GM23338 (cell line): ENCODE results near the gene HAPLN3. TPM values are rescaled to one million over a fixed set of nuclear protein-coding genes. Genes with fewer than 3 reads are reported as not detected.

Experiments used
- ATAC-seq: fragments of 200-7000 bp; cut with Tn5 transposase; 3 replicates; pipeline ENCODE4 v1.9.1; 2020
- DNase-seq: peaks from one replicate; pipeline ENCODE4 v3.0.0-alpha.2; 2015; ENCODE audit warnings: low spot score
- H2AFZ ChIP-seq: fragments of 200-600 bp; sonication (generic); 2 replicates; pipeline ENCODE4 v1.8.0; 2016; ENCODE audit warnings: antibody characterized with exemption, mild to moderate bottlenecking, moderate library complexity
- H3F3A ChIP-seq: fragments of 200-600 bp; sonication (generic); replicated peaks from 2 replicates; pipeline ENCODE4 v1.8.0; 2017; ENCODE audit warnings: antibody characterized with exemption, mixed run types, low read depth
- H3K27ac ChIP-seq: fragments of 200-600 bp; sonication (generic); 2 replicates; pipeline ENCODE4 v1.6.1; 2016; ENCODE audit warnings: low read depth
- H3K27me3 ChIP-seq: fragments of 200-600 bp; sonication (generic); 2 replicates; pipeline ENCODE4 v1.8.0; 2016; ENCODE audit warnings: mild to moderate bottlenecking, mixed run types, moderate library complexity; ENCODE audit not compliant: insufficient read depth
- H3K36me3 ChIP-seq: fragments of 200-600 bp; sonication (generic); 2 replicates; pipeline ENCODE4 v1.8.0; 2016; ENCODE audit warnings: mild to moderate bottlenecking; ENCODE audit not compliant: insufficient read depth
- H3K4me1 ChIP-seq: fragments of 200-600 bp; sonication (generic); 2 replicates; pipeline ENCODE4 v1.8.0; 2016; ENCODE audit warnings: mild to moderate bottlenecking, moderate library complexity; ENCODE audit not compliant: insufficient read depth
- H3K4me2 ChIP-seq: fragments of 200-600 bp; sonication (generic); 2 replicates; pipeline ENCODE4 v1.7.1; 2017; ENCODE audit warnings: mixed run types
- H3K4me3 ChIP-seq: fragments of 200-600 bp; sonication (generic); 2 replicates; pipeline ENCODE4 v1.6.1; 2016; ENCODE audit warnings: mixed run types
- H3K79me2 ChIP-seq: fragments of 200-600 bp; sonication (generic); replicated peaks from 2 replicates; pipeline ENCODE4 v1.8.0; 2017; ENCODE audit warnings: mild to moderate bottlenecking; ENCODE audit not compliant: insufficient read depth
- H3K9me2 ChIP-seq: fragments of 200-600 bp; sonication (generic); 2 replicates; pipeline ENCODE4 v1.8.0; 2017; ENCODE audit not compliant: insufficient read depth
- H4K20me1 ChIP-seq: fragments of 200-600 bp; sonication (generic); replicated peaks from 2 replicates; pipeline ENCODE4 v1.8.0; 2017; ENCODE audit warnings: mild to moderate bottlenecking; ENCODE audit not compliant: insufficient read depth
- H3K27ac Mint-ChIP-seq: 2 replicates; pipeline ENCODE4 v1.8.0; 2020; ENCODE audit warnings: inconsistent platforms, mild to moderate bottlenecking, moderate library complexity, mixed read lengths
- H3K27me3 Mint-ChIP-seq: 3 replicates; pipeline ENCODE4 v1.8.0; 2022; ENCODE audit warnings: low read depth, mild to moderate bottlenecking, moderate library complexity, mixed read lengths, inconsistent platforms; ENCODE audit not compliant: insufficient read depth, poor library complexity
- H3K36me3 Mint-ChIP-seq: 3 replicates; pipeline ENCODE4 v1.8.0; 2021; ENCODE audit warnings: low read depth, mild to moderate bottlenecking, inconsistent platforms, moderate library complexity, mixed read lengths
- H3K4me1 Mint-ChIP-seq: 3 replicates; pipeline ENCODE4 v1.8.0; 2020; ENCODE audit warnings: mild to moderate bottlenecking, inconsistent platforms, mixed read lengths
- H3K4me3 Mint-ChIP-seq: 3 replicates; pipeline ENCODE4 v1.8.0; 2021; ENCODE audit warnings: moderate library complexity, mild to moderate bottlenecking, inconsistent platforms, mixed read lengths
- H3K9me3 Mint-ChIP-seq: 3 replicates; pipeline ENCODE4 v1.8.0; 2020; ENCODE audit warnings: moderate library complexity, mild to moderate bottlenecking, inconsistent platforms, mixed read lengths
- CREB1 ChIP-seq: fragments of 250-450 bp; sonication (Bioruptor Pico); IDR thresholded peaks from 2 replicates; pipeline ENCODE4 v1.5.0; 2020; ENCODE audit warnings: low read depth, mild to moderate bottlenecking, moderate library complexity
- EZH2phosphoT487 ChIP-seq: fragments of 200-600 bp; sonication (generic); IDR thresholded peaks from one replicate; pipeline ENCODE4 v1.8.1; 2018; ENCODE audit warnings: antibody characterized with exemption; ENCODE audit not compliant: unreplicated experiment
- NANOG ChIP-seq: IDR thresholded peaks from 2 replicates; pipeline ENCODE4 v1.6.1; 2016; ENCODE audit warnings: antibody characterized with exemption, borderline replicate concordance
- STAT1 ChIP-seq: IDR thresholded peaks from one replicate; pipeline ENCODE4 v1.6.1; 2016; ENCODE audit warnings: antibody characterized with exemption; ENCODE audit not compliant: unreplicated experiment
- ZNF331 ChIP-seq: fragments of 250-450 bp; sonication (Bioruptor Pico); IDR thresholded peaks from 2 replicates; pipeline ENCODE4 v1.5.0; 2020; ENCODE audit warnings: low read depth, mild to moderate bottlenecking, moderate library complexity
- polyA plus RNA-seq: library from polyadenylated mRNA; unstranded; fragments of >200 nt; fragmentation: Nextera tagmentation; extraction: Ambion mirVana; gene quantifications from 2 replicates; pipeline ENCODE4 v1.2.1, GENCODE V29; 2016
- total RNA-seq: library from RNA; depleted of rRNA; stranded (reverse); fragments of >200 nt; shearing (Covaris generic); gene quantifications from 2 replicates; pipeline ENCODE4 v1.2.3, GENCODE V29; 2014
- TF ChIP-seq, protein P1 (sequence below): fragments of 250-450 bp; sonication (Bioruptor Pico); IDR thresholded peaks from 2 replicates; pipeline ENCODE4 v1.5.0; 2020; ENCODE audit warnings: mild to moderate bottlenecking, moderate library complexity
- TF ChIP-seq, protein P2 (sequence below): IDR thresholded peaks from one replicate; pipeline ENCODE4 v1.6.1; 2018; ENCODE audit warnings: antibody characterized with exemption; ENCODE audit not compliant: unreplicated experiment
- TF ChIP-seq, protein P3 (sequence below), 2 experiments: fragments of 200-600 bp in 1 of 2; sonication (generic) in 1 of 2; conservative IDR thresholded peaks; 2 replicates each; pipeline versions ENCODE4 v1.5.1 to v1.6.1; 2016 to 2017; ENCODE audit warnings: antibody characterized with exemption in 2 of 2, low read depth in 2 of 2, mild to moderate bottlenecking in 2 of 2, moderate library complexity in 1 of 2

Gene HAPLN3
- total and polyA plus RNA-seq, 2 experiments from 2014 or later, result 22.7 to 62.6 TPM

DNA sequence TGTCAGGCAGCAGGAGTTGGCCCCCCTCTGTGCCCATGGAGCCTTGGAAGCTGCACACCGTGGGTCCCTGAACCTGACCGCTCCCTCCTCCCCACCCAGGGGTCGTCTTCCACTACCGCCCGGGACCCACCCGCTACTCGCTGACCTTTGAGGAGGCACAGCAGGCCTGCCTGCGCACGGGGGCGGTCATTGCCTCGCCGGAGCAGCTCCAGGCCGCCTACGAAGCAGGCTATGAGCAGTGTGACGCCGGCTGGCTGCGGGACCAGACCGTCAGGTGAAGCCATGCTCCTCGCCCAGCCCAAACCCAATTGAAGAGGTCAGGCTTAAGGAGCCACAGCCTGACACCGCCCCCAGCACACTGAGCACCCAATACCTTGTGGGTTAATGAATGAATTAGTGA is 48.2 kb downstream of the HAPLN3 start (continued):
- TF ChIP-seq, protein P1, sequence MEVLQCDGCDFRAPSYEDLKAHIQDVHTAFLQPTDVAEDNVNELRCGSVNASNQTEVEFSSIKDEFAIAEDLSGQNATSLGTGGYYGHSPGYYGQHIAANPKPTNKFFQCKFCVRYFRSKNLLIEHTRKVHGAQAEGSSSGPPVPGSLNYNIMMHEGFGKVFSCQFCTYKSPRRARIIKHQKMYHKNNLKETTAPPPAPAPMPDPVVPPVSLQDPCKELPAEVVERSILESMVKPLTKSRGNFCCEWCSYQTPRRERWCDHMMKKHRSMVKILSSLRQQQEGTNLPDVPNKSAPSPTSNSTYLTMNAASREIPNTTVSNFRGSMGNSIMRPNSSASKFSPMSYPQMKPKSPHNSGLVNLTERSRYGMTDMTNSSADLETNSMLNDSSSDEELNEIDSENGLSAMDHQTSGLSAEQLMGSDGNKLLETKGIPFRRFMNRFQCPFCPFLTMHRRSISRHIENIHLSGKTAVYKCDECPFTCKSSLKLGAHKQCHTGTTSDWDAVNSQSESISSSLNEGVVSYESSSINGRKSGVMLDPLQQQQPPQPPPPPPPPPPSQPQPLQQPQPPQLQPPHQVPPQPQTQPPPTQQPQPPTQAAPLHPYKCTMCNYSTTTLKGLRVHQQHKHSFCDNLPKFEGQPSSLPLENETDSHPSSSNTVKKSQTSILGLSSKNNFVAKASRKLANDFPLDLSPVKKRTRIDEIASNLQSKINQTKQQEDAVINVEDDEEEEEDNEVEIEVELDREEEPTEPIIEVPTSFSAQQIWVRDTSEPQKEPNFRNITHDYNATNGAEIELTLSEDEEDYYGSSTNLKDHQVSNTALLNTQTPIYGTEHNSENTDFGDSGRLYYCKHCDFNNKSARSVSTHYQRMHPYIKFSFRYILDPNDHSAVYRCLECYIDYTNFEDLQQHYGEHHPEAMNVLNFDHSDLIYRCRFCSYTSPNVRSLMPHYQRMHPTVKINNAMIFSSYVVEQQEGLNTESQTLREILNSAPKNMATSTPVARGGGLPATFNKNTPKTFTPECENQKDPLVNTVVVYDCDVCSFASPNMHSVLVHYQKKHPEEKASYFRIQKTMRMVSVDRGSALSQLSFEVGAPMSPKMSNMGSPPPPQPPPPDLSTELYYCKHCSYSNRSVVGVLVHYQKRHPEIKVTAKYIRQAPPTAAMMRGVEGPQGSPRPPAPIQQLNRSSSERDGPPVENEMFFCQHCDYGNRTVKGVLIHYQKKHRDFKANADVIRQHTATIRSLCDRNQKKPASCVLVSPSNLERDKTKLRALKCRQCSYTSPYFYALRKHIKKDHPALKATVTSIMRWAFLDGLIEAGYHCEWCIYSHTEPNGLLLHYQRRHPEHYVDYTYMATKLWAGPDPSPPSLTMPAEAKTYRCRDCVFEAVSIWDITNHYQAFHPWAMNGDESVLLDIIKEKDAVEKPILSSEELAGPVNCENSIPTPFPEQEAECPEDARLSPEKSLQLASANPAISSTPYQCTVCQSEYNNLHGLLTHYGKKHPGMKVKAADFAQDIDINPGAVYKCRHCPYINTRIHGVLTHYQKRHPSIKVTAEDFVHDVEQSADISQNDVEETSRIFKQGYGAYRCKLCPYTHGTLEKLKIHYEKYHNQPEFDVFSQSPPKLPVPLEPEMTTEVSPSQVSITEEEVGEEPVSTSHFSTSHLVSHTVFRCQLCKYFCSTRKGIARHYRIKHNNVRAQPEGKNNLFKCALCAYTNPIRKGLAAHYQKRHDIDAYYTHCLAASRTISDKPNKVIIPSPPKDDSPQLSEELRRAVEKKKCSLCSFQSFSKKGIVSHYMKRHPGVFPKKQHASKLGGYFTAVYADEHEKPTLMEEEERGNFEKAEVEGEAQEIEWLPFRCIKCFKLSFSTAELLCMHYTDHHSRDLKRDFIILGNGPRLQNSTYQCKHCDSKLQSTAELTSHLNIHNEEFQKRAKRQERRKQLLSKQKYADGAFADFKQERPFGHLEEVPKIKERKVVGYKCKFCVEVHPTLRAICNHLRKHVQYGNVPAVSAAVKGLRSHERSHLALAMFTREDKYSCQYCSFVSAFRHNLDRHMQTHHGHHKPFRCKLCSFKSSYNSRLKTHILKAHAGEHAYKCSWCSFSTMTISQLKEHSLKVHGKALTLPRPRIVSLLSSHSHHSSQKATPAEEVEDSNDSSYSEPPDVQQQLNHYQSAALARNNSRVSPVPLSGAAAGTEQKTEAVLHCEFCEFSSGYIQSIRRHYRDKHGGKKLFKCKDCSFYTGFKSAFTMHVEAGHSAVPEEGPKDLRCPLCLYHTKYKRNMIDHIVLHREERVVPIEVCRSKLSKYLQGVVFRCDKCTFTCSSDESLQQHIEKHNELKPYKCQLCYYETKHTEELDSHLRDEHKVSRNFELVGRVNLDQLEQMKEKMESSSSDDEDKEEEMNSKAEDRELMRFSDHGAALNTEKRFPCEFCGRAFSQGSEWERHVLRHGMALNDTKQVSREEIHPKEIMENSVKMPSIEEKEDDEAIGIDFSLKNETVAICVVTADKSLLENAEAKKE, result no peak
- TF ChIP-seq, protein P2, sequence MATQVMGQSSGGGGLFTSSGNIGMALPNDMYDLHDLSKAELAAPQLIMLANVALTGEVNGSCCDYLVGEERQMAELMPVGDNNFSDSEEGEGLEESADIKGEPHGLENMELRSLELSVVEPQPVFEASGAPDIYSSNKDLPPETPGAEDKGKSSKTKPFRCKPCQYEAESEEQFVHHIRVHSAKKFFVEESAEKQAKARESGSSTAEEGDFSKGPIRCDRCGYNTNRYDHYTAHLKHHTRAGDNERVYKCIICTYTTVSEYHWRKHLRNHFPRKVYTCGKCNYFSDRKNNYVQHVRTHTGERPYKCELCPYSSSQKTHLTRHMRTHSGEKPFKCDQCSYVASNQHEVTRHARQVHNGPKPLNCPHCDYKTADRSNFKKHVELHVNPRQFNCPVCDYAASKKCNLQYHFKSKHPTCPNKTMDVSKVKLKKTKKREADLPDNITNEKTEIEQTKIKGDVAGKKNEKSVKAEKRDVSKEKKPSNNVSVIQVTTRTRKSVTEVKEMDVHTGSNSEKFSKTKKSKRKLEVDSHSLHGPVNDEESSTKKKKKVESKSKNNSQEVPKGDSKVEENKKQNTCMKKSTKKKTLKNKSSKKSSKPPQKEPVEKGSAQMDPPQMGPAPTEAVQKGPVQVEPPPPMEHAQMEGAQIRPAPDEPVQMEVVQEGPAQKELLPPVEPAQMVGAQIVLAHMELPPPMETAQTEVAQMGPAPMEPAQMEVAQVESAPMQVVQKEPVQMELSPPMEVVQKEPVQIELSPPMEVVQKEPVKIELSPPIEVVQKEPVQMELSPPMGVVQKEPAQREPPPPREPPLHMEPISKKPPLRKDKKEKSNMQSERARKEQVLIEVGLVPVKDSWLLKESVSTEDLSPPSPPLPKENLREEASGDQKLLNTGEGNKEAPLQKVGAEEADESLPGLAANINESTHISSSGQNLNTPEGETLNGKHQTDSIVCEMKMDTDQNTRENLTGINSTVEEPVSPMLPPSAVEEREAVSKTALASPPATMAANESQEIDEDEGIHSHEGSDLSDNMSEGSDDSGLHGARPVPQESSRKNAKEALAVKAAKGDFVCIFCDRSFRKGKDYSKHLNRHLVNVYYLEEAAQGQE, result no peak
- TF ChIP-seq NANOG, result no peak
- no peak for TF ChIP-seq STAT1

DNA sequence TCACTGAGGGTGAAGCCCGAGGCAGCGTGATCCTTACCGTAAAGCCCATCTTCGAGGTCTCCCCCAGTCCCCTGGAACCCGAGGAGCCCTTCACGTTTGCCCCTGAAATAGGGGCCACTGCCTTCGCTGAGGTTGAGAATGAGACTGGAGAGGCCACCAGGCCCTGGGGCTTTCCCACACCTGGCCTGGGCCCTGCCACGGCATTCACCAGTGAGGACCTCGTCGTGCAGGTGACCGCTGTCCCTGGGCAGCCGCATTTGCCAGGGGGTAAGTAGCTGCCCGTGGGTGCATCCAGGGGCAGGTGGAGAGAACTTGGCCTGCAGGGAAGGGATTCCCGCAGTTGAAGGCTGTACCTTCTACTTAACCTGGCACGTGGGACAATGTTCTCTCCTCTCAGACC is 49.7 kb downstream of the HAPLN3 start:
- no peaks in the 10 kb centered on the region for H3K4me1 ChIP-seq
- no peaks in the 10 kb centered on the region for H3K27me3 ChIP-seq
- H3K9me2 ChIP-seq, result no peaks in the 10 kb centered on the region
- H3F3A ChIP-seq, result no peaks in the 10 kb centered on the region
- no peak overlapping the region for H3K27ac ChIP-seq
- TF ChIP-seq, protein P2, result no peak
- no peak for TF ChIP-seq ZNF331
- no peak for TF ChIP-seq CREB1 (CRISPR knock-in tag)
- TF ChIP-seq, protein P3, sequence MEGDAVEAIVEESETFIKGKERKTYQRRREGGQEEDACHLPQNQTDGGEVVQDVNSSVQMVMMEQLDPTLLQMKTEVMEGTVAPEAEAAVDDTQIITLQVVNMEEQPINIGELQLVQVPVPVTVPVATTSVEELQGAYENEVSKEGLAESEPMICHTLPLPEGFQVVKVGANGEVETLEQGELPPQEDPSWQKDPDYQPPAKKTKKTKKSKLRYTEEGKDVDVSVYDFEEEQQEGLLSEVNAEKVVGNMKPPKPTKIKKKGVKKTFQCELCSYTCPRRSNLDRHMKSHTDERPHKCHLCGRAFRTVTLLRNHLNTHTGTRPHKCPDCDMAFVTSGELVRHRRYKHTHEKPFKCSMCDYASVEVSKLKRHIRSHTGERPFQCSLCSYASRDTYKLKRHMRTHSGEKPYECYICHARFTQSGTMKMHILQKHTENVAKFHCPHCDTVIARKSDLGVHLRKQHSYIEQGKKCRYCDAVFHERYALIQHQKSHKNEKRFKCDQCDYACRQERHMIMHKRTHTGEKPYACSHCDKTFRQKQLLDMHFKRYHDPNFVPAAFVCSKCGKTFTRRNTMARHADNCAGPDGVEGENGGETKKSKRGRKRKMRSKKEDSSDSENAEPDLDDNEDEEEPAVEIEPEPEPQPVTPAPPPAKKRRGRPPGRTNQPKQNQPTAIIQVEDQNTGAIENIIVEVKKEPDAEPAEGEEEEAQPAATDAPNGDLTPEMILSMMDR (conservative IDR thresholded peaks at IDR 0.05; ENCODE audit: low read depth in 2 of 2), result no peak
- TF ChIP-seq EZH2phosphoT487, result no peak
- no peak for TF ChIP-seq NANOG
- H3K4me3 Mint-ChIP-seq, result no peak overlapping the region
- H4K20me1 ChIP-seq, result no peaks in the 10 kb centered on the region
- H3K79me2 ChIP-seq, result no peaks in the 10 kb centered on the region
- ATAC-seq, result no peak
- H3K27ac Mint-ChIP-seq, result no peak overlapping the region
- no peak for DNase-seq
- no peak overlapping the region for H2AFZ ChIP-seq
- no peaks in the 10 kb centered on the region for H3K9me3 Mint-ChIP-seq
- no peak overlapping the region for H3K4me3 ChIP-seq
- H3K27me3 Mint-ChIP-seq, result peaks cover 1% of the 10 kb centered on the region
- H3K36me3 Mint-ChIP-seq, result no peaks in the 10 kb centered on the region
- no peaks in the 10 kb centered on the region for H3K36me3 ChIP-seq
- no peak overlapping the region for H3K4me2 ChIP-seq
- H3K4me1 Mint-ChIP-seq, result no peaks in the 10 kb centered on the region
